PC-3 (cell line): Measurements from ENCODE around the gene KLHL1. TPM values are rescaled to one million over a fixed set of nuclear protein-coding genes. Genes with fewer than 3 reads are reported as not detected.

Experiments
- ATAC-seq: fragments of 200-7000 bp; cut with Tn5 transposase; 2 replicates; pipeline ENCODE4 v1.9.1; 2020; ENCODE audit warnings: mild to moderate bottlenecking, moderate library complexity
- BruUV-seq: library from RNA; stranded (reverse); fragments of 400-500 nt; replicated peaks from 2 replicates; lab custom pipeline; 2021; lab: Mats Ljungman, UMichigan
- CTCF ChIA-PET: fragments of 300-600 bp; sonication (Branson Sonifier 250); formaldehyde crosslinking; loops from one replicate; lab custom pipeline; 2022; ENCODE audit warnings: antibody characterized with exemption; lab: Charles Lee
- POLR2A ChIA-PET: fragments of 300-600 bp; sonication (Branson Sonifier 250); formaldehyde crosslinking; loops from one replicate; lab custom pipeline; 2022; ENCODE audit warnings: antibody characterized with exemption; ENCODE audit not compliant: unreplicated experiment; lab: Charles Lee
- DNase-seq: peaks from one replicate; pipeline ENCODE4 v3.0.0-alpha.2; 2015
- H2AFZ ChIP-seq: fragments of 300-600 bp; sonication (generic); 2 replicates; pipeline ENCODE4 v1.6.0; 2016; ENCODE audit warnings: antibody characterized with exemption, low read length
- H3F3A ChIP-seq: fragments of 300-600 bp; sonication (generic); one replicate; pipeline ENCODE4 v1.6.0; 2017; ENCODE audit warnings: antibody characterized with exemption, low read length, control low read depth, mild to moderate bottlenecking; ENCODE audit not compliant: unreplicated experiment
- H3K27ac ChIP-seq: fragments of 300-600 bp; sonication (generic); 2 replicates; pipeline ENCODE4 v1.5.1; 2016; ENCODE audit warnings: mild to moderate bottlenecking, low read length
- H3K27me3 ChIP-seq: fragments of 300-600 bp; sonication (generic); 2 replicates; pipeline ENCODE4 v1.6.1; 2016; ENCODE audit warnings: low read length, mixed read lengths
- H3K36me3 ChIP-seq: fragments of 300-600 bp; sonication (generic); 2 replicates; pipeline ENCODE4 v1.6.1; 2016; ENCODE audit warnings: low read depth, mixed run types, low read length, mixed read lengths
- H3K4me1 ChIP-seq: fragments of 300-600 bp; sonication (generic); 2 replicates; pipeline ENCODE4 v1.5.1; 2016; ENCODE audit warnings: low read length; ENCODE audit not compliant: insufficient read depth
- H3K4me2 ChIP-seq: fragments of 300-600 bp; sonication (generic); 2 replicates; pipeline ENCODE4 v1.6.0; 2016; ENCODE audit warnings: low read length
- H3K4me3 ChIP-seq: fragments of 300-600 bp; sonication (generic); 2 replicates; pipeline ENCODE4 v1.5.1; 2016; ENCODE audit warnings: mild to moderate bottlenecking, low read length, mixed read lengths
- H3K79me2 ChIP-seq: fragments of 300-600 bp; sonication (generic); 2 replicates; pipeline ENCODE4 v1.6.1; 2017; ENCODE audit warnings: low read length, mixed read lengths
- H3K9ac ChIP-seq: fragments of 300-600 bp; sonication (generic); 2 replicates; pipeline ENCODE4 v1.6.0; 2016; ENCODE audit warnings: mild to moderate bottlenecking, low read length
- H3K9me2 ChIP-seq: fragments of 300-600 bp; sonication (generic); replicated peaks from 2 replicates; pipeline ENCODE4 v1.6.1; 2016; ENCODE audit warnings: mixed run types, low read length, mixed read lengths
- H3K9me3 ChIP-seq: fragments of 300-600 bp; sonication (generic); 2 replicates; pipeline ENCODE4 v1.6.1; 2016; ENCODE audit warnings: low read length, mixed read lengths
- H4K20me1 ChIP-seq: fragments of 300-600 bp; sonication (generic); 2 replicates; pipeline ENCODE4 v1.6.1; 2016; ENCODE audit warnings: low read length, mixed read lengths
- EZH2 ChIP-seq: fragments of 300-600 bp; sonication (generic); IDR thresholded peaks from one replicate; pipeline ENCODE4 v1.6.1; 2017; ENCODE audit warnings: antibody characterized with exemption, mild to moderate bottlenecking, low read length; ENCODE audit not compliant: unreplicated experiment
- EZH2phosphoT487 ChIP-seq: fragments of 300-600 bp; sonication (generic); IDR thresholded peaks from 2 replicates; pipeline ENCODE4 v1.6.1; 2018; ENCODE audit warnings: mild to moderate bottlenecking, antibody characterized with exemption, low read length, borderline replicate concordance
- intact Hi-C: fragments of 100-400 bp; cut with micrococcal nuclease; formaldehyde crosslinking; loops from 2 replicates; pipeline ENCODE4 v1.9.0; 2023
- total RNA-seq: library from RNA; depleted of rRNA; stranded (reverse); fragments of >200 nt; gene quantifications from 2 replicates; pipeline ENCODE4 v1.2.3, GENCODE V29; 2014
- TF ChIP-seq, protein P1 (sequence below): fragments of 300-600 bp; sonication (generic); conservative IDR thresholded peaks from 2 replicates; pipeline ENCODE4 v1.5.1; 2017; ENCODE audit warnings: antibody characterized with exemption, low read depth, mild to moderate bottlenecking, low read length

The KLHL1 gene
- total RNA-seq, 1 experiment from 2014 or later: not detected

DNA sequence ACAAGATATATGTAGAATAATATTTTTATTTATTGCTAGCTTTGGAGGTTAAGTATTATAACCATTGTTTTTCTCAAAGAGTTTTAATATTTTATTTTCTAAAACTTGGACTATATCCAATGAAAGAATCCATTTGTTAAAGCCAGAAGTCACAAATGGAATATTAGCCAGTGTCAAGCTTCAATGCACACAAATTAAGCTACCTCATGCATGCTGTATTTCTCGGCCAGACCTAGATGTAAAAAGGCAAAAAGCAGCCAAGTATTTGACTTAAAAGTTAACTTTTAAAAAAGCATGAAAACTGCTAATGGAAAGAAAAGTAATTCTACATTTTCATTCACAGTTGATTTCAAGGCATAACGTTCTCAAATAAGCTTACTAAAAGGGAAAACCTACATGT is 160.7 kb downstream of the KLHL1 start:
- no peaks in the 10 kb centered on the region for H3K9me2 ChIP-seq
- H3K4me2 ChIP-seq: no peak overlapping the region
- H3K36me3 ChIP-seq: no peaks in the 10 kb centered on the region
- H2AFZ ChIP-seq: no peak overlapping the region
- no peaks in the 10 kb centered on the region for H3K9me3 ChIP-seq
- BruUV-seq: no TSS peak
- ATAC-seq: no peak
- no peak overlapping the region for H3K9ac ChIP-seq
- H3K4me1 ChIP-seq: no peaks in the 10 kb centered on the region
- no peaks in the 10 kb centered on the region for H3F3A ChIP-seq
- no peaks in the 10 kb centered on the region for H3K79me2 ChIP-seq
- no peak overlapping the region for H3K4me3 ChIP-seq
- no peaks in the 10 kb centered on the region for H3K27me3 ChIP-seq
- no peaks in the 10 kb centered on the region for H4K20me1 ChIP-seq
- DNase-seq: no peak
- no peak for TF ChIP-seq EZH2phosphoT487
- TF ChIP-seq, protein P1, sequence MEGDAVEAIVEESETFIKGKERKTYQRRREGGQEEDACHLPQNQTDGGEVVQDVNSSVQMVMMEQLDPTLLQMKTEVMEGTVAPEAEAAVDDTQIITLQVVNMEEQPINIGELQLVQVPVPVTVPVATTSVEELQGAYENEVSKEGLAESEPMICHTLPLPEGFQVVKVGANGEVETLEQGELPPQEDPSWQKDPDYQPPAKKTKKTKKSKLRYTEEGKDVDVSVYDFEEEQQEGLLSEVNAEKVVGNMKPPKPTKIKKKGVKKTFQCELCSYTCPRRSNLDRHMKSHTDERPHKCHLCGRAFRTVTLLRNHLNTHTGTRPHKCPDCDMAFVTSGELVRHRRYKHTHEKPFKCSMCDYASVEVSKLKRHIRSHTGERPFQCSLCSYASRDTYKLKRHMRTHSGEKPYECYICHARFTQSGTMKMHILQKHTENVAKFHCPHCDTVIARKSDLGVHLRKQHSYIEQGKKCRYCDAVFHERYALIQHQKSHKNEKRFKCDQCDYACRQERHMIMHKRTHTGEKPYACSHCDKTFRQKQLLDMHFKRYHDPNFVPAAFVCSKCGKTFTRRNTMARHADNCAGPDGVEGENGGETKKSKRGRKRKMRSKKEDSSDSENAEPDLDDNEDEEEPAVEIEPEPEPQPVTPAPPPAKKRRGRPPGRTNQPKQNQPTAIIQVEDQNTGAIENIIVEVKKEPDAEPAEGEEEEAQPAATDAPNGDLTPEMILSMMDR: no peak
- no peak for TF ChIP-seq EZH2
- ChIA-PET POLR2A (no interaction called here), CTCF (interaction anchor here (0.5 kb wide), 1 partner anchor 86 kb away, joined by 6 read pairs; no protein-coding TSS in a partner anchor)
- intact Hi-C loops: no loop called here
- no peak overlapping the region for H3K27ac ChIP-seq

DNA sequence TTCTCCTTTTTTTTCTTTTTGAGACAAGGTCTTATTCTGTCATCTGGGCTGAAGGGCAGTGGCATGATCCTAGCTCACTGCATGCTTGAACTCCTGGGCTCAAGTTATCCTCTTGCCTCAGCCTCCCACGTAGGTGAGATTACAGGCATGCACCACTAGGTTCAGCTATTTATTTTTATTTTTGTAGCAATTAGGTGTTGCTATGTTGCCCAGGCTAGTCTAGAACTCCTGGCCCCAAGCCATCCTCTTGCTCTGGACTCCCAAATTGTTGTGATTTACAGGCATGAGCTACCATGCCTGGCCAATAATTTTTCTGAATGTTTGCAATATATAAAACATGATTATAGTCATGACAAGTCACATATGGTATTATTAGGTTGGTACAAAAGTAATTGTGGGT is 161.7 kb downstream of the KLHL1 start:
- intact Hi-C loops: no loop called here
- ATAC-seq: no peak
- ChIA-PET CTCF (no interaction called here), POLR2A (no interaction called here)
- no peaks in the 10 kb centered on the region for H3K9me3 ChIP-seq
- no peaks in the 10 kb centered on the region for H3K27me3 ChIP-seq
- H3K9me2 ChIP-seq: no peaks in the 10 kb centered on the region
- H3K4me3 ChIP-seq: no peak overlapping the region
- no peaks in the 10 kb centered on the region for H3F3A ChIP-seq
- H4K20me1 ChIP-seq: no peaks in the 10 kb centered on the region
- no peak overlapping the region for H3K4me2 ChIP-seq
- no peak overlapping the region for H2AFZ ChIP-seq
- H3K4me1 ChIP-seq: no peaks in the 10 kb centered on the region
- H3K9ac ChIP-seq: no peak overlapping the region
- BruUV-seq: no TSS peak
- no peaks in the 10 kb centered on the region for H3K79me2 ChIP-seq
- TF ChIP-seq, protein P1: no peak
- TF ChIP-seq EZH2phosphoT487: no peak
- no peak for TF ChIP-seq EZH2
- DNase-seq: no peak
- H3K36me3 ChIP-seq: no peaks in the 10 kb centered on the region
- H3K27ac ChIP-seq: no peak overlapping the region

- intact Hi-C loops: no loop called here
- CTCF ChIA-PET: no interaction called here
- POLR2A ChIA-PET: no interaction called here
Observed at GRCh38 chr13:69935043-69935442, 173.2 kb downstream of the KLHL1 start.

More at GRCh38 chr13:69935043-69935442, 173.2 kb downstream of the KLHL1 start:
- H3K36me3 ChIP-seq: no peaks in the 10 kb centered on the region
- no TSS peak for BruUV-seq
- H3K4me3 ChIP-seq: no peak overlapping the region
- TF ChIP-seq, protein P1: peak; percentile 58
- TF ChIP-seq EZH2: no peak
- H3K9me2 ChIP-seq: no peaks in the 10 kb centered on the region
- no peaks in the 10 kb centered on the region for H3F3A ChIP-seq
- no peak overlapping the region for H3K4me2 ChIP-seq
- ATAC-seq (peak; percentile 77), DNase-seq (peak; percentile 44)
- H3K9ac ChIP-seq: no peak overlapping the region
- no peaks in the 10 kb centered on the region for H3K4me1 ChIP-seq
- no peaks in the 10 kb centered on the region for H3K27me3 ChIP-seq
- no peaks in the 10 kb centered on the region for H3K9me3 ChIP-seq
- H2AFZ ChIP-seq: no peak overlapping the region
- H3K79me2 ChIP-seq: no peaks in the 10 kb centered on the region
- H4K20me1 ChIP-seq: no peaks in the 10 kb centered on the region
- H3K27ac ChIP-seq: no peak overlapping the region
